ENCODE measurements around the gene MTA1.

Gene MTA1

DNA sequence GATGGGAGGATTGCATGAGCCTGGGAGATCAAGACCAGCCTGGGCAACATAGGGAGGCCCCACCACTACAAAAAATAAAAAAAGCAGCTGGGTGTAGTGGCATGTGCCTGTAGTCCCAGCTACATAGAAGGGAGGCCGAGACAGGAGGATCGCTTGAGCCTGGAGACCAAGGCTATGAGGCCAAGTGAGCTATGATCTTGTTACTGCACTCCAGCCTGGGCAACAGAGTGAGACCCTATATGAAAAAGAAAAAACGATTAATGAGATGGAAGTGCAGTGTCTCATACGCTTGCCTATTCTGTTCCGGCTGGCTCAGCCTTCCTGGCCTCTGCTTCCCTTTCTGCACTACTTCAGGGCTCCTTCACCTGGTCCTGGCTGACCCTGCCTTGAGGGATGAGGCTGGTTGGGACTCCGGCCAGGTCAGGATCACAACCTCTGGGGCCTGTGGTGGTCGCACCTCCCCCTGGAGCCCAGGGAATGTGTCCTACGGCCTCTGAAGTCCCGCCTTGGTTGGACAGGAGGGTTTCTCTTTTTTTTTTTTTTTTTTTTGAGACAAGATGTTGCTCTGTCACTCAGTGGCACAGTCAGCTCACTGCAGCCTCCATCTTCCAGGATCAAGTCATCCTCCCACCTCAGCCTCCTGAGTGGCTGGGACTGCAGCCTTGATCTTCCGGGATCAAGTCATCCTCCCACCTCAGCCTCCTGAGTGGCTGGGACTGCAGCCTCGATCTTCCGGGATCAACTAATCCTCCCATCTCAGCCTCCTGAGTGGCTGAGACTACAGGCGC lies 82.1 kb downstream of the MTA1 start:
- DNase-seq, result no peak

DNA sequence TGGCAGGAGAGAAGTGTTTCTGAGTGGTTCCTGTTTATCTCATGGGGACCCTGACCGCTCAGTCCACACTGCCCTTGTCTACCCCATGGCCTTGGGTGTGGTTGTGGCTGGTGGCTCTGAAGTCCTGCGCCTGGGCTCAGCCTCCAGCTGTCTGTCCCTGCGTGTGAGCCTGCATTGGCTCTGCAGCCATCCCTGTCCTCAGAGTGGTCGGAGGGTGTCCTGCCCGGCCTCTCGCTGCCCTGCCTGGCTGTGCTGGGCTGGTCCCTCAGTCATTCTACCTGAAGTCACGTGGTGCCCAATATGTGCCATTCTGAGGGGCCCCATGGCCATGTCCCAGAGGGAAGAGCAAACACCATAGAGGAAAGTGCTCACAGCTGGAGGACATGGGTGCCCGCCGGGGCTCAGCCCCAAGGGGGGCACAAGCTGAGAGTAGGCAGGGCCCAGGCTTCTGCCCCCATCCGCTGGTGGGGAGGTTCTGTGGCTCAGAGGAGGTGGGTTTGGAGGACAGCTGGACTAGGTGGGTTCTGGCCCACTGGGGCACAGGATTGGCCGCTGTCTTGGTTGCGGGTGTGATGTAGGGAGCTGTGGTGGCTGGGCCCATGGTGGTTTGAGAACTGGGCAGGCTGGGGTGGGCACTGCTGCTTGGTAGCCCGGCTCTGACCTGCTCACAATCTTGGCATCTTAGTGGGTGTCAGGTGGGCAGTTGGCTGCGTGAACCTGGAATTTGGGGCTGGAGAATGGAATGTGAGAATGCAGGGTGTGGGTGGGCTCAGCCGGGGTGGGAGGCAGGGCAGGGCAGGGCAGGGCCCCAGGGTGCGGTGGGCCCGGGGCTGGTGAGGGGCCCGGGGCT lies 83.0 kb downstream of the MTA1 start:
- no peak for DNase-seq

DNA sequence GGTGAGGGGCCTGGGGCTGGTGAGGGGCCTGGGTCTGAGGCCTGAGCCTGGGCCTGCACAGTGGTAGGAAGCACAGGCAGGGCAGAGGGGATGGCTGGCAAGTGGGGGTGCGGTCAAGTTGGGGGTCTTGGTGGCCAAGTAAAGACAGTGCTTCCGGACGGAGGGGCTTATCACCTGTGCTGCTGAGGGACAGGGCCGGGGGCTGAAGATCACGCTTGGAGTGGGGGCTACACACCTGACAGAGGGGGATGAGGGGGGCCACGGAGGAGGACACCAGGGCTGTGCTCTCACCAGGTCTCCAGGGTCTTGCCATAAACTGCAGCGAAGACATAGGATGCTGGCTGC lies 83.6 kb downstream of the MTA1 start:
- no peak for DNase-seq

DNA sequence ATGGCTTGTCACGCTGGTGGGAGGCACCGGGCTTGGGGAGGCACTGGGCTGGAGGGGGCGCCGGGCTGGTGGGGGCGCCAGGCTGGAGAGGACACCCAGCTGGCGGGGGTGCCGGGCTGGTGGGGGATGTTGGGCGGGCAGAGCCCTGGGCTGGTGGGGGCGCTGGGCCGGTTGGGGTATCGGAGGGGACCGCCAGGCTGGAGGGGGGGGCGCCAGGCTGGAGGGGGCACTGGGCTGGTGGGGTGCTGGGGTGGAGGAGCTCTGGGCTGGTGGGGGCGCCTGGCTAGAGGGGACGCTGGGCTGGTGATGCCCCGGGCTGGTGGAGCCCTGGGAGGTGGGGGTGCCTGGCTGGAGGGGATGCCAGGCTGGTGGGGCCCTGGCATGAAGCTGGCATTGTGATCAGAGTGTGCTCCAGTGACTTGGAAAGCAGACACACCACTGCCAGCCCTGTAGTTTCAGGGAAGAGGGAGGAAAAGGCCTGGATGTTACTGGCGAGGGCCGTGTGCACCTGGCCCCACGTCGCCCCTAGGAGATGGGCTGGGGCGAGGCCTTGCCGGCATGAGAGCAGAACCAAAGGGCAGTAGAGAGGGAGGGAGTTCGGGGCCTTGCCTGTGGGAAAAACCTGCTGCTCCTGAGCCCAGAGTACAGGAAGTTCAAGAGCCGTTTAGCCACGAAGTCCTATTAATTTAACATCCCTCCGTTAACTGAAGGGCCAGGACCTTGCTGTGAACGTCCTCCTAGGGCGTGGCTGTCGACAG lies 84.5 kb downstream of the MTA1 start:
- no peak for DNase-seq

DNA sequence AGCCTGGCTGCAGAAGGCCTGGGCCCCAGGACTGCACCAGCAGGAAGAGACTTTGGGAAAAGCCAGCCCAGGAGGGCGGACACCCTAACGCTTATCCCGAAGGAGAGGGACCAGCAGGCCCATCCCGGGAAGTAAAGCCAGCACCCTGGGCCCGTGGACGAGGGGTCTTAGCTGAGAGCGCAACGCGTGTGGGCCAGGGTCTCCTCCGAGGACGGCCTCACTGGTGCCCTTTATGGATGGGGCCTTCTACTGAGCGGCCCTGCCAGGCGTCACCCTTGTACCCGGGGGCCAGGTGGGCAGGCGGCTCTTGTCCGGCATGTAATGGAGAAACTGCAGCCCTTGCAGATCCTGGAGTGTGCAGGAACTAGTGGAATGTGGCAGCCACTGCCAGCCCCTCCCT lies 85.5 kb downstream of the MTA1 start:
- DNase-seq, result no peak

DNA sequence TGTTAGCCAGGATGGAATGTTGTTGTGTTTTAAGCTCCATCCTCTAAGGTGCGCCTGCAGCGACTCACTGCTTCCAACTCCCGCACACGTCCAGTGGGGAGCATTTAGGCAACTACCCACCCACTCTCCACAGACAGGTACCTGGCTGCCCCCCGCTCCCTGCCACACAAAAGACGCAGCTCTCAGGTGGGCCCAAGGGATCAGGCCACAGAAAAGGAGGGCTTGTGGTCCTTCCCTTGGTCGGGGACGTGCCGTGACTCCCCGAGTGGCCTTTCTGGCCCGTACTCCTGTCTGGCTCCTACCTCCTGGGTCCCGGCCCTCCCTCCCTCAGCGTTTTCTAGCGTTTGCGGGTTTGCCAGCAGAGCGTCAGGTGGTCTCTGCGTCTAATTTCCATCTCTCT lies 87.6 kb downstream of the MTA1 start:
- DNase-seq, result no peak

DNA sequence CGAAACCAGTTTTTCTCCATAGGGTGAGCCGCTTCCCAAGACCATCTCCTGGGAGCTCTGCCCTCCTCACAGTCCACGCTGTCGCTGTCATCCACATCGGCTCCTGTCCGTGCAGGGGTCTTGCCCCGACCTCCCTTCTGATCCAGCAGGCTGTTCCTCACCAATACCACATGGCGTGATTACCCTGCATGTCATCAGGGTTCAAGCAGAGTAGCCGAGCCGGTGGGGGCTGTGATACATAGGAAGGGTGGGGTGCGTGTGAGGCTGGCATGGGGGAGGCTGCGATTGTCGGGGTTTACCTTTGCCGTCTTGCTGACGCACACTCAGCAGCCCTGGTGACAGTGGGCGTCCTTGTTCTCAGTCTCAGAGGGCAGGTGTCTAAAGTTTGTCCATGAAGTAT lies 88.4 kb downstream of the MTA1 start:
- DNase-seq, result no peak

DNA sequence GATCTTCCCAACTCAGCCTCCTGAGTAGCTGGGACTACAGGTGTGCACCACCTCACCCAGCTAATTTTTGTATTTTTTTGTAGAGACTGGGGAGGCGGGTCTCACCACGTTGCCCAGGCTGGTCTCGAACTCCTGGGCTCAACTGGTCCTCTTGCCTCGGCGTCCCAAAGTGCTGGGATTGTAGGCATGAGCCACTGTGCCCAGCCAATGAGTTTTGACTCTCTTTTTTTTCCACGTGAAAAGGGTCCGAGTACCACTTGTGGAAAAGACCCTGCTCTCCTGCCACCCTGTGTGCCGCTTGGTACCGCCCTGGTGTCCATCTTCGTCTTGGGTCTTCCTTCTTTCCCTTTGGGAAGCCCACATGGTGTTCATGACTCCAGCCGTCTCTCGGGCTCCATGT lies 89.0 kb downstream of the MTA1 start:
- no peak for DNase-seq

DNA sequence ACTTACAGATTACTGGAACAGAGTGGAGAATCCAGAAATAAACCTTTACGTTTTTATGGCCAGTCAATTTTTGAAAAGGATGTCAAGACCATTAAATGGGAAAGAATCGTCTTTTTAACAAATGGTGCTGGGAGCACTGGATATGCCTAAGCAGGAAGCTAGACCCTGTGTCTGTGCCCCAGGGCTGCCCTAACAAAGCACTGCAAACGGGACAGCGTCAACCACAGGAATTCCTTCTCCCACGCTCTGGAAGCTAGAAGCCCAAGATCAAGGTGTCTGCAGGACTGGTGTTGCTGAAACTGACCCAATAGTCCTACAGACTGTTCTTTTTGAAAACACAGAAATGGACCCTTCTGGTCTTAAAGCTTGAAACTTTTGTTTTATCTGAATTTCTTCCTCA lies 97.5 kb downstream of the MTA1 start:
- DNase-seq, result no peak

DNA sequence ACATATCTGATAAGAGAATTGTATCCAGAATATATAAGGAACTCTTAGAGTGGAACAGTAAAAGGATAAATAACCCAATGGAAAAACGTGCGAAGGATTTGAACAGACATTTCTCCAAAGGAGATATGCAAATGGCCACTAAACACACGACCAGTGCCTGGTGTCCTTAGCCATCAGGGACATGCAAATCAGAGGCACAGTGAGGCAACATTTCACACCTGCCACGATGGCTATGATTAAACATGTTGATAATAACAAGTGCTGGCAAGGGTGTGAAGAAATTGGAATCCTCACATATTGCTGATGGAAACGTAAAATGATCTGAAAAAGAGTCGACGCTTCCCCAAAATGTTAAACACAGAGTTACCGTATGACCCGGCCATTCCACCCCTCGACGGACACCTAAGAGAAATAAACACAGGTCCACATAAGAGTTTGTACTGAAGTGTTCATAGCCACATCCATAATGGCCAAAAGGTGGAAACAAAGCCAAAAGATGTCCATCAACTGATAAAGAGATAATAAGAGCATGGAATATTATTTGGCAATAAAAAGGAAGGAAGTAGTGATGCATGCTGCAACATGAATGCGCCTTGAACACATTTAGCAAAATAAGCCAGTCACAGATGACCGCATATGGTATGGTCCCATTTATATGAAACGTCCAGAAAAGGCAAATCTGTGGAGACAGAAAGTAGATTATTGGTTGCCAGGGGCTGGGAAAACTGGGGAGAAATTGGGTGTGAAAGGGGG lies 100.5 kb downstream of the MTA1 start:
- no peak for DNase-seq
